ENCODE data around the gene ZNFX1.

Gene ZNFX1

GRCh38 chr20:49273696-49274277, 4.1 kb downstream of the ZNFX1 start:
- no peak overlapping the region for H3K9ac ChIP-seq (ENCODE audit: low read depth, low read length, poor library complexity, severe bottlenecking)
- peaks cover 21% of the 10 kb centered on the region; the same call in 1 of the 2 replicates for H3K36me3 ChIP-seq (ENCODE audit: insufficient read depth, low read length)
- H3K27me3 ChIP-seq (ENCODE audit: insufficient read depth, low read length, poor library complexity, severe bottlenecking) = peaks cover 3% of the 10 kb centered on the region
- peaks cover 28% of the 10 kb centered on the region for H3K4me1 ChIP-seq (ENCODE audit: insufficient read depth, low read length, poor library complexity, severe bottlenecking)
- peaks cover 65% of the 10 kb centered on the region for H3K79me2 ChIP-seq (ENCODE audit: insufficient read depth, low read length)
- H3K9me2 ChIP-seq (replicated peaks; ENCODE audit: low read depth, low read length) = no peaks in the 10 kb centered on the region
- H3K4me3 ChIP-seq (ENCODE audit: low read length, poor library complexity, severe bottlenecking) = no peak overlapping the region
- no peak overlapping the region for H3K4me2 ChIP-seq (ENCODE audit: low read depth, low read length, poor library complexity, severe bottlenecking)
- H3K9me3 ChIP-seq (ENCODE audit: insufficient read depth, low read depth, low read length) = no peaks in the 10 kb centered on the region
- no peaks in the 10 kb centered on the region for H3F3A ChIP-seq (ENCODE audit: low read depth)
- TF ChIP-seq CTCF (conservative IDR thresholded peaks at IDR 0.05; ENCODE audit: low read length) = no peak
- no peak for TF ChIP-seq EZH2phosphoT487 (IDR thresholded peaks at IDR 0.05; ENCODE audit: borderline replicate concordance)
- no peak overlapping the region for H2AFZ ChIP-seq (ENCODE audit: low read length)
- peaks cover 28% of the 10 kb centered on the region for H4K20me1 ChIP-seq (ENCODE audit: insufficient read depth, low read length, poor library complexity, severe bottlenecking)

- H2AFZ ChIP-seq (ENCODE audit: low read length) = no peak overlapping the region
- H3F3A ChIP-seq (ENCODE audit: low read depth) = no peaks in the 10 kb centered on the region
- peaks cover 29% of the 10 kb centered on the region for H4K20me1 ChIP-seq (ENCODE audit: insufficient read depth, low read length, poor library complexity, severe bottlenecking)
- H3K4me3 ChIP-seq (ENCODE audit: low read length, poor library complexity, severe bottlenecking) = no peak overlapping the region
- no peaks in the 10 kb centered on the region for H3K9me3 ChIP-seq (ENCODE audit: insufficient read depth, low read depth, low read length)
- TF ChIP-seq CTCF (conservative IDR thresholded peaks at IDR 0.05; ENCODE audit: low read length) (no peak), EZH2phosphoT487 (IDR thresholded peaks at IDR 0.05; ENCODE audit: borderline replicate concordance) (no peak)
- peak overlapping the region; percentile 27 for H3K4me2 ChIP-seq (ENCODE audit: low read depth, low read length, poor library complexity, severe bottlenecking)
- H3K9ac ChIP-seq (ENCODE audit: low read depth, low read length, poor library complexity, severe bottlenecking) = no peak overlapping the region
- no peaks in the 10 kb centered on the region for H3K27me3 ChIP-seq (ENCODE audit: insufficient read depth, low read length, poor library complexity, severe bottlenecking)
- peaks cover 28% of the 10 kb centered on the region for H3K4me1 ChIP-seq (ENCODE audit: insufficient read depth, low read length, poor library complexity, severe bottlenecking)
- H3K79me2 ChIP-seq (ENCODE audit: insufficient read depth, low read length) = peaks cover 71% of the 10 kb centered on the region
- no peaks in the 10 kb centered on the region for H3K9me2 ChIP-seq (replicated peaks; ENCODE audit: low read depth, low read length)
- H3K36me3 ChIP-seq (ENCODE audit: insufficient read depth, low read length) = peaks cover 20% of the 10 kb centered on the region; the same call in 1 of the 2 replicates
These were observed 5.2 kb downstream of the ZNFX1 start for GRCh38 chr20:49272654-49273053.

- Histone ChIP-seq H3K9me2 (replicated peaks; ENCODE audit: low read depth, low read length) (no peaks in the 10 kb centered on the region), H3K4me3 (ENCODE audit: low read length, poor library complexity, severe bottlenecking) (no peak overlapping the region), H3K4me2 (ENCODE audit: low read depth, low read length, poor library complexity, severe bottlenecking) (no peak overlapping the region), H3K4me1 (ENCODE audit: insufficient read depth, low read length, poor library complexity, severe bottlenecking) (peaks cover 21% of the 10 kb centered on the region), H3K36me3 (ENCODE audit: insufficient read depth, low read length) (peaks cover 23% of the 10 kb centered on the region; the same call in 1 of the 2 replicates), H3F3A (ENCODE audit: low read depth) (no peaks in the 10 kb centered on the region), H3K79me2 (ENCODE audit: insufficient read depth, low read length) (peaks cover 67% of the 10 kb centered on the region), H3K9me3 (ENCODE audit: insufficient read depth, low read depth, low read length) (no peaks in the 10 kb centered on the region), H4K20me1 (ENCODE audit: insufficient read depth, low read length, poor library complexity, severe bottlenecking) (peaks cover 20% of the 10 kb centered on the region), H3K27me3 (ENCODE audit: insufficient read depth, low read length, poor library complexity, severe bottlenecking) (no peaks in the 10 kb centered on the region), H2AFZ (ENCODE audit: low read length) (no peak overlapping the region), H3K9ac (ENCODE audit: low read depth, low read length, poor library complexity, severe bottlenecking) (no peak overlapping the region)
- no peak for TF ChIP-seq CTCF (conservative IDR thresholded peaks at IDR 0.05; ENCODE audit: low read length)
- no peak for TF ChIP-seq EZH2phosphoT487 (IDR thresholded peaks at IDR 0.05; ENCODE audit: borderline replicate concordance)
These were observed 7.1 kb downstream of the ZNFX1 start for GRCh38 chr20:49270736-49271135.

Measured in Loucy (cell line).